Epithelial cell of prostate (primary cell): Measurements from ENCODE around the gene ATL3.
"Not testable (repeated sequence)": the region's sequence is repeated elsewhere in the genome, so short reads cannot be mapped to it uniquely, and the experiment has no call there.

Experiments
- DNase-seq: peaks from one replicate; pipeline ENCODE4 v3.0.0-alpha.2; 2011; ENCODE audit warnings: low read depth, low spot score
- H3K27ac ChIP-seq: fragments of 450-650 bp; 2 replicates; pipeline ENCODE4 v1.5.1; 2017; ENCODE audit warnings: mild to moderate bottlenecking

ATL3 gene

GRCh38 chr11:63671322-63672155 lies at the start of gene ATL3:
Gene ATL3 (minus strand): TSS chr11:63671376. CDS start chr11:63671335, 41 bp downstream.
- peak within 1 kb of the TSS; percentile 95 for H3K27ac ChIP-seq
- peak; percentile 79 for DNase-seq

DNA sequence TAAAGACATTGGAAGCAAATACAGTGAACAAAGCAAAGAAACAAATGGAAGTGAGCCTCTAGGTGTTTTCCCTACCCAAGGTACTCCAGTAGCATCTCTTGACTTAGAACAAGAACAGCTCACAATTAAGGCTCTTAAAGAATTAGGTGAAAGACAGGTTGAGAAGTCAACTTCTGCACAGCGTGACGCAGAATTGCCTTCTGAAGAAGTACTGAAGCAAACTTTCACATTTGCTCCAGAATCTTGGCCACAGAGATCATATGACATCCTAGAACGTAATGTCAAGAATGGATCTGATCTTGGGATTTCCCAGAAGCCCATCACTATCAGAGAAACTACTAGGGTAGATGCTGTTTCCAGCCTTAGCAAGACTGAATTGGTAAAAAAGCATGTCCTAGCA lies 49.4 kb upstream of the ATL3 start:
- DNase-seq, result no peak
- no peak overlapping the region for H3K27ac ChIP-seq

- no peak overlapping the region for H3K27ac ChIP-seq
- DNase-seq, result no peak
Measured at GRCh38 chr11:63719987-63720386, 48.8 kb upstream of the ATL3 start.

DNA sequence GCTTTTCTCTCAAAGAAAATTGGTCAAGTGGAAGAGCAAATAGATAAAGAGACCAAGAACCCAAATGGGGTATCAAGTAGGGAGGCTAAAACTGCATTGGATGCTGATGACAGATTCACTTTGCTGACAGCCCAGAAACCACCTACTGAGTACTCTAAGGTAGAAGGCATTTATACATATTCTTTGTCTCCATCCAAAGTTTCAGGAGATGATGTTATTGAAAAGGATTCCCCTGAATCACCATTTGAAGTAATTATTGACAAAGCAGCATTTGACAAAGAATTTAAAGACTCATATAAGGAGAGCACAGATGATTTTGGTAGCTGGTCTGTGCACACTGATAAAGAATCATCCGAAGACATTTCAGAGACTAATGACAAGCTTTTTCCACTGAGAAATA lies 47.8 kb upstream of the ATL3 start:
- H3K27ac ChIP-seq, result no peak overlapping the region
- DNase-seq, result no peak

- H3K27ac ChIP-seq, result no peak overlapping the region
- DNase-seq, result no peak
Measured at GRCh38 chr11:63716046-63716445, 44.9 kb upstream of the ATL3 start.

DNA sequence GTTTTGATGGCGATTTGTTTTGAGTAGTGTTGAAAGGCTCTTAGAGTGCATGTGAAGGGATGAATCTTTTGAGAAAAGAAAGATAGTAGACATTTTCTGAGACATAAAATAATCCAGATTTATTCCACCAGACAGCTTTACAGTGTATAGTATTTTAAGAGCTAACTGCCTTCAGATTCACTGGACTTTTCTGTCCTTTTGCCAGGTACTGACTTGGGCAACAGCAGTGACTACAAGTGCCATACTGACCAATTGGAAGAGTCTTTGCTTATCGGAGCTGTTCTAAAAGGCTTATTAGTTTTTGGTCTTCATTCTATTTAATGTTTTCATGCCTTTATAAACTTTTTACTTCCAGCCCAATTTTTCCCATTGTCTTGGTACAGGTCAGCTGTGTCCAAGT lies 42.6 kb upstream of the ATL3 start:
- H3K27ac ChIP-seq, result no peak overlapping the region
- no peak for DNase-seq

GRCh38 chr11:63711838-63712237 lies 40.7 kb upstream of the ATL3 start:
- no peak for DNase-seq
- H3K27ac ChIP-seq, result no peak overlapping the region

- no peak overlapping the region for H3K27ac ChIP-seq
Measured at GRCh38 chr11:63710476-63711217, 39.5 kb upstream of the ATL3 start.

DNA sequence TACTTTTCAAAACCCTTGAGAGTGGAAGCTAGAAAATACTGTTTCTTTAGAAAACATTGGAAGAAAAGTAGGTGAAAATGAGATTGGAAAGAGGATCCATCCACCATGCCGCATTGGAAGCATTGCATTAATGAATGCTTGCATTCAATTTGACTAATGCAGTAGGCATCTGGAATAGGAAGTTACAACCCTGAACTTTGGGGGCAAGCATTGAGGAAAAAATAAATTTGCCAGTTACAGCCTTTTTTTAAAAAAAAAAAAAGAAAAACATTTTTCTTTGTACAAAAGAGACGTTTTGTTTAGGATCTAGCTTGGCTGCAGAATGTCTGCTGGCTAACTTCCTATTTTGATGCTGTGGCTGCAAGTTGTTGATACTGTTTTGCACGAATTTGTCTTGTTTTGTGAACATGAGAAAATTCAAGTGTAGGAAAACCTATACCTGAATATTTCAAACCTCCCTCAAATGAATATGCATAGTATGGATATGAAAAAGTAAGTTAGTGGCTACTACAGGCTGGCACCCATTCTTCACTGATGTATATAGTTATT lies 38.2 kb upstream of the ATL3 start:
- DNase-seq, result no peak
- H3K27ac ChIP-seq, result no peak overlapping the region

More at GRCh38 chr11:63710476-63711217, 39.5 kb upstream of the ATL3 start:
- DNase-seq, result no peak

GRCh38 chr11:63708764-63709163 lies 37.6 kb upstream of the ATL3 start:
- H3K27ac ChIP-seq, result no peak overlapping the region

DNA sequence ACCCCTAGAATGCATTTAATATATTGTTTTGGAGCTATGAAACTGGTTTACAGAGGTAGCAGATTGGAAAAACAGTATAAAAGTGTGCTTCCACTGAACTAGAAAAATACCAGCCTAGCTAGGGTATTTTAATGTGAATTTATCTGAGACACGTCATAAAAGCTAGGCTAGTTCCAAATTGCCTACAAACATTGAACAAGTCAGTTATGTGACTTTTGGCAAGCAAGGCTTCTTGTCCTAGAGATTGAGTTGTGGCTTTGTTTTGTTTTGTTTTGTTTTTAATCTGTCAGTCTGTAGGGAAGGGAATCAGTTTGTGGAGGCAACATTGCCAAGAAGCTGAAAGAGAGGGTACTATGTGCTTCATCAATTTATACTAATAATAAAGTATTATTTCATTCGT lies 34.4 kb upstream of the ATL3 start:
- no peak overlapping the region for H3K27ac ChIP-seq
- no peak for DNase-seq

More at GRCh38 chr11:63708764-63709163, 37.6 kb upstream of the ATL3 start:
- no peak for DNase-seq

GRCh38 chr11:63699896-63700295 lies 28.7 kb upstream of the ATL3 start:
- DNase-seq, result no peak

GRCh38 chr11:63698976-63699733 lies 28.0 kb upstream of the ATL3 start:
- no peak overlapping the region for H3K27ac ChIP-seq
- no peak for DNase-seq

More at GRCh38 chr11:63699896-63700295, 28.7 kb upstream of the ATL3 start:
- no peak overlapping the region for H3K27ac ChIP-seq

DNA sequence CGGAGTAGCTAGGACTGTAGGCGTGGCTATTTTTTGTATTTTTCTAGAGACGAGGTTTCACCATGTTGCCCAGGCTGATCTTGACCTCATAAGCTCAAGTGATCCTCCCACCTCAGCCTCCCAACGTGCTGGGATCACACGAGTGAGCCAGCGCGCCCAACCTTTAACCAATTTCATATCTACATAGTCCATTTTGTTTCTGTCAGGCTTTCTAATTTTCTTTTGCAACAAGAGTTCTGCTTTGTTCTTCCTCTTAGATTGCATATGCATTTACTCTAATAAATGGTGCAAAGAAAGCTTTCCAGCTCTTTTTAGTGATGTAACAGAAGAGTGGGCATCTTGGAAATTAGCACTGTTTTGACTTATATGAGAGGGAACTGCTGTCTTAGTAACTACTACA lies 23.4 kb upstream of the ATL3 start:
- DNase-seq, result no peak
- H3K27ac ChIP-seq, result no peak overlapping the region

DNA sequence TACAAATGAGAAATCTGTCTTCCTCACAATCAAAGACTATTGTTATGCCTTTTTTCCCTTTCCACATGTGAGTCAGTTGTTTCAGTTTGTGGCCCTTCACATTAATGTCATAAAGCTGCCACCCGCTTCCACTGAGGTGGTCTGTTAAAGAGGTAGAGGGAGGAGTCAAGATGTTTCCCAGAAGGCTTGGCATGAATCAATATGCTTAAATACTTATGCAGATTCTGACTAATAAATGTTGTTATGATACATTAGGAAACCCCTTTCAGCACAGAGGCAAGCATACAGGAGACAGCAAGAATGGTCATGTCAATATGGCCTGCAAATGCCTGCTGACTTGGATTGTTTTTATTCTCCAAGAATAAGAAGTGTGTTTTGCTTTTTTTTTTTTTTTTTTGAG lies 16.7 kb upstream of the ATL3 start:
- H3K27ac ChIP-seq, result peak overlapping the region; percentile 55
- no peak for DNase-seq

DNA sequence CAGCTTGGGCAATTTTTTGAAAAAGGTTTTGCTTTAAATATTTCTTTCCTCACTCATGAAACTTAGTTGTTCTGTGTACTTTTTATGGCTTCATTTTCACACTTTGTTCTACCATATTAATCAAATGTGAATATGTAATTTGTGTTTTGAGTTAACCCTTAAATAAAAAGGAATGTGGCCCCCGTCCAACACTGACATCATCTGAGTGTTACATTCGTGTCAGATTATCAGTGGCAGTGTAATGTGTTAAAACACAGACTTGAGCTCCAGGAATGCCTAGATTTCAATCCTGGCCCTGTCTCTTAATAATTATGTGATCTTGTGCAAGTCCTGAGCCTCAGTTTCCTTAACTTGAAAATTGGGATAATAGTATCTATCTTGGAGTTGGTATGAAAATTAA lies 15.8 kb upstream of the ATL3 start:
- DNase-seq, result no peak
- H3K27ac ChIP-seq, result no peak overlapping the region

- not testable (repeated sequence) for DNase-seq, H3K27ac ChIP-seq
Measured at GRCh38 chr11:63685158-63685721, 14.1 kb upstream of the ATL3 start.

DNA sequence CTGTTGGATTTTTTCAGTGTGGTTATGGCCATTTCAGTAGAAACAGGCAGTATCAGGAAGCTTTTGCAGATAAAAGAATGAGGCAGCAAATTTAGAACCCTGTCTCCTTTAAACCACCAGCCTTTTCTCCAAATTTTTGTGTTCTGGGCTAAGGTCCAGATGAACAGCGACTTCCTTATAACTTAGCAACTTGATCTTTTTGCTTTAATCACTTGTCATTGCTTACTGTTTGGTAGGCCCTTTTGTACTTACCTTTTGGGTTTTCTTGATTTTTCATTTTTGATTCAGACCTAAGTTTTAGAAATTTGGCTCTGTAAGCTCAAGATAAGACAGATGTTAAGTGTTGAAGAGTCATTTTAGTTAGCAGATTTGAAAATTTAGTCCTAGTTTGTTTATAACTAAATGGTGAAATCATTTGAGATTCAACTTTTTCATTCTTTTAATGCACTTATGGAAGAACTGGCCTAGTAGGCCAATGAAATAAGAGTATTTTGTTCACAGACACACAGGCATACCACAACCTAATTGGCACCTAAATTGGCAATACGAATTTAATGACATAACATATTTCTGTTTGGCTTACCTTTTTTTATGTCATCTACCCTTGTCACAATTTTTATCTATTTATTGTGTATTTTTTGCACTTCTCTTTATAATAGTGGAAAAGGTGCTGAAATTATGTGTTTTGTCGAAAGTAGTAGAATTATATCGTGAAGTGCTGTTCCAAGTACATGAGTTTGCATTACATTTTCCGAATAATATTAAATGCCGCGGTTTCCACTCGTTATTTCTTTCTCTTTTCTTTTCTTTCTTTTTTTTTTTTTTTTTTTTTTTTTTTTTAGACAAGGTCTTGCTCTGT lies 12.2 kb upstream of the ATL3 start:
- H3K27ac ChIP-seq, result no peak overlapping the region
- DNase-seq, result no peak
